H9 (cell line): Measurements from ENCODE around the gene VAV2. TPM values are rescaled to one million over a fixed set of nuclear protein-coding genes. Genes with fewer than 3 reads are reported as not detected.

Experiments used
- DNase-seq: peaks from one replicate; pipeline ENCODE4 v3.0.0-alpha.2; 2017
- H2AFZ ChIP-seq: one replicate; pipeline ENCODE4 v1.6.1; 2013; ENCODE audit warnings: mild to moderate bottlenecking, low read length, control low read depth, moderate library complexity
- H2AK5ac ChIP-seq: 2 replicates; pipeline ENCODE4 v1.6.1; 2013; ENCODE audit warnings: low read length, control low read depth, mixed read lengths; ENCODE audit not compliant: insufficient read length
- H2BK120ac ChIP-seq: one replicate; pipeline ENCODE4 v1.6.1; 2013; ENCODE audit warnings: low read depth, mild to moderate bottlenecking, low read length, control low read depth, inconsistent platforms; ENCODE audit not compliant: poor library complexity, severe bottlenecking
- H2BK12ac ChIP-seq: 2 replicates; pipeline ENCODE4 v1.6.1; 2013; ENCODE audit warnings: low read length, control low read depth, mixed read lengths, low read depth; ENCODE audit not compliant: insufficient read length
- H2BK15ac ChIP-seq: 2 replicates; pipeline ENCODE4 v1.6.1; 2013; ENCODE audit warnings: low read depth, low read length, control low read depth
- H2BK20ac ChIP-seq: one replicate; pipeline ENCODE4 v1.6.1; 2013; ENCODE audit warnings: low read depth, mild to moderate bottlenecking, low read length, control low read depth, inconsistent platforms; ENCODE audit not compliant: poor library complexity, severe bottlenecking
- H2BK5ac ChIP-seq: 2 replicates; pipeline ENCODE4 v1.6.1; 2013; ENCODE audit warnings: low read length, control low read depth, mixed read lengths; ENCODE audit not compliant: insufficient read length
- H3K14ac ChIP-seq: 2 replicates; pipeline ENCODE4 v1.6.1; 2013; ENCODE audit warnings: low read length, control low read depth; ENCODE audit not compliant: insufficient read depth
- H3K18ac ChIP-seq: 2 replicates; pipeline ENCODE4 v1.6.1; 2013; ENCODE audit warnings: low read depth, mild to moderate bottlenecking, mixed read lengths, low read length, control low read depth; ENCODE audit not compliant: insufficient read length
- H3K23ac ChIP-seq: 2 replicates; pipeline ENCODE4 v1.6.1; 2013; ENCODE audit warnings: low read length, control low read depth, mixed read lengths, low read depth; ENCODE audit not compliant: insufficient read length
- H3K23me2 ChIP-seq: 2 replicates; pipeline ENCODE4 v1.6.1; 2013; ENCODE audit warnings: low read depth, mild to moderate bottlenecking, mixed read lengths, low read length, control low read depth; ENCODE audit not compliant: insufficient read length, poor library complexity, severe bottlenecking
- H3K27ac ChIP-seq: 2 replicates; pipeline ENCODE4 v1.5.1; 2013; ENCODE audit warnings: low read length, control low read depth, mixed read lengths, low read depth; ENCODE audit not compliant: insufficient read length
- H3K27me3 ChIP-seq: 2 replicates; pipeline ENCODE4 v1.6.1; 2013; ENCODE audit warnings: low read length, control low read depth, inconsistent platforms; ENCODE audit not compliant: insufficient read depth
- H3K4ac ChIP-seq: 2 replicates; pipeline ENCODE4 v1.6.1; 2013; ENCODE audit warnings: low read depth, mild to moderate bottlenecking, control low read depth, inconsistent platforms, low read length, moderate library complexity
- H3K4me1 ChIP-seq: 2 replicates; pipeline ENCODE4 v1.6.1; 2013; ENCODE audit warnings: low read length, control low read depth, inconsistent platforms; ENCODE audit not compliant: insufficient read depth
- H3K4me2 ChIP-seq: 2 replicates; pipeline ENCODE4 v1.6.1; 2013; ENCODE audit warnings: low read length, control low read depth, mixed read lengths; ENCODE audit not compliant: insufficient read length, insufficient read depth
- H3K56ac ChIP-seq: 2 replicates; pipeline ENCODE4 v1.6.1; 2013; ENCODE audit warnings: low read depth, mild to moderate bottlenecking, mixed read lengths, low read length, control low read depth; ENCODE audit not compliant: insufficient read length
- H3K79me1 ChIP-seq: 2 replicates; pipeline ENCODE4 v1.6.1; 2013; ENCODE audit warnings: low read depth, mild to moderate bottlenecking, moderate library complexity, low read length, control low read depth, inconsistent platforms; ENCODE audit not compliant: insufficient read depth, poor library complexity, severe bottlenecking
- H3K79me2 ChIP-seq: 2 replicates; pipeline ENCODE4 v1.6.1; 2013; ENCODE audit warnings: low read length, control low read depth, inconsistent platforms; ENCODE audit not compliant: insufficient read depth
- H3K9ac ChIP-seq: 2 replicates; pipeline ENCODE4 v1.6.1; 2013; ENCODE audit warnings: low read length, control low read depth, mixed read lengths; ENCODE audit not compliant: insufficient read length; ENCODE audit errors: extremely low read depth
- H3K9me3 ChIP-seq: one replicate; pipeline ENCODE4 v1.6.1; 2013; ENCODE audit warnings: low read depth, low read length, inconsistent platforms; ENCODE audit not compliant: control insufficient read depth
- H3T11ph ChIP-seq: one replicate; pipeline ENCODE4 v1.6.1; 2013; ENCODE audit warnings: mild to moderate bottlenecking, low read length, control low read depth, inconsistent platforms
- H4K20me1 ChIP-seq: one replicate; pipeline ENCODE4 v1.6.1; 2013; ENCODE audit not compliant: control insufficient read depth, insufficient read length, insufficient read depth
- H4K5ac ChIP-seq: 2 replicates; pipeline ENCODE4 v1.6.1; 2013; ENCODE audit warnings: low read depth, mild to moderate bottlenecking, mixed read lengths, low read length, control low read depth; ENCODE audit not compliant: insufficient read length
- H4K8ac ChIP-seq: replicated peaks from 2 replicates; pipeline ENCODE4 v1.6.1; 2013; ENCODE audit warnings: low read length, control low read depth, mixed read lengths, low read depth; ENCODE audit not compliant: insufficient read length
- H4K91ac ChIP-seq: 2 replicates; pipeline ENCODE4 v1.6.1; 2013; ENCODE audit warnings: low read depth, mild to moderate bottlenecking, moderate library complexity, mixed read lengths, low read length, control low read depth; ENCODE audit not compliant: insufficient read length
- H3K27ac Mint-ChIP-seq, 3 experiments: 2 replicates in 2 of 3; 3 replicates in 1 of 3; pipeline ENCODE4 v1.8.0; 2020 to 2021; ENCODE audit warnings: mixed read lengths in 3 of 3, mild to moderate bottlenecking in 1 of 3, moderate library complexity in 1 of 3
- H3K27me3 Mint-ChIP-seq: 2 replicates; pipeline ENCODE4 v1.8.0; 2021; ENCODE audit warnings: low read depth, mild to moderate bottlenecking, moderate library complexity, mixed read lengths
- H3K36me3 Mint-ChIP-seq, 3 experiments: 2 replicates in 2 of 3; 3 replicates in 1 of 3; pipeline ENCODE4 v1.8.0; 2020 to 2021; ENCODE audit warnings: low read depth in 3 of 3, mixed read lengths in 3 of 3; ENCODE audit not compliant: insufficient read depth in 1 of 3
- H3K4me1 Mint-ChIP-seq, 2 experiments: 2 replicates each; pipeline ENCODE4 v1.8.0; 2020; ENCODE audit warnings: mixed read lengths in 2 of 2
- H3K4me3 Mint-ChIP-seq, 2 experiments: 2 replicates in 1 of 2; 3 replicates in 1 of 2; pipeline ENCODE4 v1.8.0; 2020 to 2021; ENCODE audit warnings: mild to moderate bottlenecking in 2 of 2, mixed read lengths in 2 of 2, moderate library complexity in 1 of 2
- H3K9me3 Mint-ChIP-seq, 2 experiments: 2 replicates in 1 of 2; 3 replicates in 1 of 2; pipeline ENCODE4 v1.8.0; 2020; ENCODE audit warnings: mild to moderate bottlenecking in 2 of 2, mixed read lengths in 2 of 2, moderate library complexity in 1 of 2
- WGBS: extraction: QIAGEN DNeasy Blood & Tissue Kit; methylation state at CpG from one replicate; pipeline ENCODE4 v1.1.7; 2013; ENCODE audit warnings: missing lambda C conversion rate, low lambda C conversion rate, mixed read lengths; ENCODE audit not compliant: insufficient read length; ENCODE audit errors: extremely low coverage; 5-methylcytosine and 5-hydroxymethylcytosine counted together
- total RNA-seq: library from RNA; stranded (reverse); gene quantifications from 2 replicates; pipeline ENCODE4 v1.2.1, GENCODE V29; 2021
- TF ChIP-seq, protein P1 (sequence below): fragments of 200-600 bp; sonication (generic); conservative IDR thresholded peaks from 3 replicates; pipeline ENCODE4 v1.8.0; 2021; ENCODE audit warnings: antibody characterized with exemption, mild to moderate bottlenecking

VAV2 gene
- total RNA-seq, 1 experiment from 2014 or later = 58.7 TPM

DNA sequence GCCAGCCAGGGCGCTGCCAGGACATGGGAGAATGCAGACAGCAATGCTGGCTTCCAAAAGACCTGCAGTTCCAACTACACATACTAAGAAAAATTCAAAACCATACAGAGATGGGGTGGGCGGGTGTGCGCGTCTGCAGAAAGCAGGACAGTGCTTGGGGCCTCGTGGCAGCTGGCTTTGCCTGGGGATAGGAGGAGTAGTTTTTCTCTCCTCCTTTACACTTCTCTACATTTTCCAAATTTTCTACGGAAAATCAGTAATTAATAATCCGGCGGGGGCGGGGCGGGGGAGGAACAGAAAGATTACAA lies 210.3 kb downstream of the VAV2 start:
- no peaks in the 10 kb centered on the region for H3K79me2 ChIP-seq
- no peak overlapping the region for H3K18ac ChIP-seq
- H4K8ac ChIP-seq = no peak overlapping the region
- H3K23ac ChIP-seq = no peak overlapping the region
- no peak overlapping the region for H3K27ac ChIP-seq
- H3K56ac ChIP-seq = no peak overlapping the region
- WGBS = no CpG with 5 or more reads among the region's 10 CpGs
- H3K4ac ChIP-seq = no peak overlapping the region
- peaks cover 0 to under 1% of the 10 kb centered on the region in 2 experiments; a peak in 1 of 4 replicates for H3K4me1 Mint-ChIP-seq
- H2BK12ac ChIP-seq = no peak overlapping the region
- DNase-seq = no peak
- H2BK120ac ChIP-seq = no peak overlapping the region
- H3K79me1 ChIP-seq = no peaks in the 10 kb centered on the region
- no peaks in the 10 kb centered on the region for H3K27me3 Mint-ChIP-seq
- H3K14ac ChIP-seq = no peak overlapping the region
- no peak overlapping the region for H3T11ph ChIP-seq
- H3K27me3 ChIP-seq = no peaks in the 10 kb centered on the region
- no peak overlapping the region for H3K4me3 Mint-ChIP-seq
- no peak overlapping the region for H4K5ac ChIP-seq
- H4K91ac ChIP-seq = no peak overlapping the region
- H2AK5ac ChIP-seq = no peak overlapping the region
- no peaks in the 10 kb centered on the region for H3K4me1 ChIP-seq
- no peak overlapping the region for H3K4me2 ChIP-seq
- H4K20me1 ChIP-seq = no peaks in the 10 kb centered on the region
- H3K9me3 Mint-ChIP-seq = no peaks in the 10 kb centered on the region
- H2BK5ac ChIP-seq = no peak overlapping the region
- H2AFZ ChIP-seq = no peak overlapping the region
- no peaks in the 10 kb centered on the region for H3K23me2 ChIP-seq
- H3K9ac ChIP-seq = no peak overlapping the region
- TF ChIP-seq, protein P1, sequence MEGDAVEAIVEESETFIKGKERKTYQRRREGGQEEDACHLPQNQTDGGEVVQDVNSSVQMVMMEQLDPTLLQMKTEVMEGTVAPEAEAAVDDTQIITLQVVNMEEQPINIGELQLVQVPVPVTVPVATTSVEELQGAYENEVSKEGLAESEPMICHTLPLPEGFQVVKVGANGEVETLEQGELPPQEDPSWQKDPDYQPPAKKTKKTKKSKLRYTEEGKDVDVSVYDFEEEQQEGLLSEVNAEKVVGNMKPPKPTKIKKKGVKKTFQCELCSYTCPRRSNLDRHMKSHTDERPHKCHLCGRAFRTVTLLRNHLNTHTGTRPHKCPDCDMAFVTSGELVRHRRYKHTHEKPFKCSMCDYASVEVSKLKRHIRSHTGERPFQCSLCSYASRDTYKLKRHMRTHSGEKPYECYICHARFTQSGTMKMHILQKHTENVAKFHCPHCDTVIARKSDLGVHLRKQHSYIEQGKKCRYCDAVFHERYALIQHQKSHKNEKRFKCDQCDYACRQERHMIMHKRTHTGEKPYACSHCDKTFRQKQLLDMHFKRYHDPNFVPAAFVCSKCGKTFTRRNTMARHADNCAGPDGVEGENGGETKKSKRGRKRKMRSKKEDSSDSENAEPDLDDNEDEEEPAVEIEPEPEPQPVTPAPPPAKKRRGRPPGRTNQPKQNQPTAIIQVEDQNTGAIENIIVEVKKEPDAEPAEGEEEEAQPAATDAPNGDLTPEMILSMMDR = no peak
- no peak overlapping the region for H2BK20ac ChIP-seq
- H2BK15ac ChIP-seq = no peak overlapping the region
- H3K36me3 Mint-ChIP-seq = peaks cover 10 to 62% (median 47%) of the 10 kb centered on the region in 3 experiments
- H3K9me3 ChIP-seq = no peaks in the 10 kb centered on the region
- no peak overlapping the region for H3K27ac Mint-ChIP-seq
